ENCODE measurements around the gene USP34.

The USP34 gene

GRCh38 chr2:61326423-61326822 lies 144.5 kb downstream of the USP34 start:
- no peak for DNase-seq (ENCODE audit: extremely low read depth in 1 of 2, low read depth in 1 of 2)

GRCh38 chr2:61320181-61320580 lies 150.7 kb downstream of the USP34 start:
- DNase-seq (ENCODE audit: extremely low read depth in 1 of 2, low read depth in 1 of 2), result no peak

GRCh38 chr2:61318553-61318952 lies 152.3 kb downstream of the USP34 start:
- no peak for DNase-seq (ENCODE audit: extremely low read depth in 1 of 2, low read depth in 1 of 2)

GRCh38 chr2:61295981-61296380 lies 174.9 kb downstream of the USP34 start:
- no peak for DNase-seq (ENCODE audit: extremely low read depth in 1 of 2, low read depth in 1 of 2)

GRCh38 chr2:61291851-61292575 lies 178.9 kb downstream of the USP34 start:
- DNase-seq (ENCODE audit: extremely low read depth in 1 of 2, low read depth in 1 of 2), result no peak

- no peak for DNase-seq (ENCODE audit: extremely low read depth in 1 of 2, low read depth in 1 of 2)
Observed at GRCh38 chr2:61288070-61288841, 182.6 kb downstream of the USP34 start.

GRCh38 chr2:61287254-61287653 lies 183.6 kb downstream of the USP34 start:
- no peak for DNase-seq (ENCODE audit: extremely low read depth in 1 of 2, low read depth in 1 of 2)

- no peak for DNase-seq (ENCODE audit: extremely low read depth in 1 of 2, low read depth in 1 of 2)
Observed at GRCh38 chr2:61283443-61284160, 187.3 kb downstream of the USP34 start.

- DNase-seq (ENCODE audit: extremely low read depth in 1 of 2, low read depth in 1 of 2), result no peak
Observed at GRCh38 chr2:61282104-61282590, 188.7 kb downstream of the USP34 start.

- DNase-seq (ENCODE audit: extremely low read depth in 1 of 2, low read depth in 1 of 2), result no peak
Observed at GRCh38 chr2:61281321-61281720, 189.6 kb downstream of the USP34 start.

GRCh38 chr2:61277756-61278155 lies 193.1 kb downstream of the USP34 start:
- no peak for DNase-seq (ENCODE audit: extremely low read depth in 1 of 2, low read depth in 1 of 2)

- DNase-seq (ENCODE audit: extremely low read depth in 1 of 2, low read depth in 1 of 2), result no peak
Observed at GRCh38 chr2:61275575-61276184, 195.2 kb downstream of the USP34 start.

- no peak for DNase-seq (ENCODE audit: extremely low read depth in 1 of 2, low read depth in 1 of 2)
Observed at GRCh38 chr2:61272421-61273070, 198.3 kb downstream of the USP34 start.

GRCh38 chr2:61268249-61268648 lies 202.6 kb downstream of the USP34 start:
- DNase-seq (ENCODE audit: extremely low read depth in 1 of 2, low read depth in 1 of 2), result no peak

GRCh38 chr2:61266632-61267505 lies 204.0 kb downstream of the USP34 start:
- DNase-seq (ENCODE audit: extremely low read depth in 1 of 2, low read depth in 1 of 2), result no peak

- no peak for DNase-seq (ENCODE audit: extremely low read depth in 1 of 2, low read depth in 1 of 2)
Observed at GRCh38 chr2:61263830-61264229, 207.1 kb downstream of the USP34 start.

- no peak for DNase-seq (ENCODE audit: extremely low read depth in 1 of 2, low read depth in 1 of 2)
Observed at GRCh38 chr2:61262699-61263098, 208.2 kb downstream of the USP34 start.

- DNase-seq (ENCODE audit: extremely low read depth in 1 of 2, low read depth in 1 of 2), result no peak
Observed at GRCh38 chr2:61257446-61257845, 213.4 kb downstream of the USP34 start.

GRCh38 chr2:61255580-61256437 lies 215.1 kb downstream of the USP34 start:
- no peak for DNase-seq (ENCODE audit: extremely low read depth in 1 of 2, low read depth in 1 of 2)

Data from stimulated activated CD8-positive, alpha-beta memory T cell treated with anti-CD3 and anti-CD28 coated beads, Interleukin-7, amount 100 ng/mL, for 48 hours (primary cell).